Posterior cingulate gyrus (tissue), 11 donors: Measurements from ENCODE around the gene PRICKLE3.

Experiments
- DNase-seq, 10 donors: peaks; one replicate each; pipeline versions ENCODE4 v3.0.0 to v3.0.0-alpha.2; 2020 to 2021; ENCODE audit warnings: mixed read lengths in 3 of 10
- intact Hi-C: fragments of 100-400 bp; cut with DNase I; formaldehyde crosslinking; loops from one replicate; pipeline ENCODE4 v1.15.1; 2023

The PRICKLE3 gene

GRCh38 chrX:49186125-49187027 lies at the start of gene PRICKLE3:
TSS of gene PRICKLE3 (minus strand) at chrX:49186373. CDS start at chrX:49186297, 76 bp downstream.
- intact Hi-C loops = no loop called here
- peak in 6 of 10 donors; percentile 52 to 89 (median 71) for DNase-seq

- intact Hi-C loops = no loop called here
Measured at GRCh38 chrX:49233887-49234555, 47.8 kb upstream of the PRICKLE3 start.

GRCh38 chrX:49233176-49233575 lies 47.0 kb upstream of the PRICKLE3 start, which contains the start of gene CACNA1F:
TSS of gene CACNA1F (minus strand) at chrX:49233340. CDS start at chrX:49233309, 31 bp downstream.
- intact Hi-C loops = no loop called here
- DNase-seq = no peak

More at GRCh38 chrX:49233887-49234555, 47.8 kb upstream of the PRICKLE3 start:
- peak in 1 of 10 donors; percentile 61 for DNase-seq

- intact Hi-C loops = no loop called here
- no peak for DNase-seq
Measured at GRCh38 chrX:49232525-49232924, 46.4 kb upstream of the PRICKLE3 start.

GRCh38 chrX:49231333-49232000 lies 45.3 kb upstream of the PRICKLE3 start:
- peak in 1 of 10 donors; percentile 55 for DNase-seq
- intact Hi-C loops = no loop called here

- intact Hi-C loops = no loop called here
- peak in 3 of 10 donors; percentile 8 to 61 (median 15) for DNase-seq
Measured at GRCh38 chrX:49230500-49231232, 44.5 kb upstream of the PRICKLE3 start.

- intact Hi-C loops = no loop called here
- DNase-seq = peak in 1 of 10 donors; percentile 61
Measured at GRCh38 chrX:49228185-49228584, 42.0 kb upstream of the PRICKLE3 start.

GRCh38 chrX:49227726-49228125 lies 41.6 kb upstream of the PRICKLE3 start:
- intact Hi-C loops = no loop called here
- no peak for DNase-seq

GRCh38 chrX:49226946-49227345 lies 40.8 kb upstream of the PRICKLE3 start:
- intact Hi-C loops = no loop called here
- DNase-seq = peak in 1 of 10 donors; percentile 73

- peak in 1 of 10 donors; percentile 64 for DNase-seq
- intact Hi-C loops = no loop called here
Measured at GRCh38 chrX:49225858-49226257, 39.7 kb upstream of the PRICKLE3 start.

GRCh38 chrX:49221868-49222267 lies 35.7 kb upstream of the PRICKLE3 start:
- intact Hi-C loops = no loop called here
- DNase-seq = no peak

GRCh38 chrX:49220100-49220499 lies 33.9 kb upstream of the PRICKLE3 start:
- intact Hi-C loops = no loop called here
- DNase-seq = no peak

- intact Hi-C loops = no loop called here
- peak in 1 of 10 donors; percentile 38 for DNase-seq
Measured at GRCh38 chrX:49214996-49215526, 28.9 kb upstream of the PRICKLE3 start.

GRCh38 chrX:49214416-49214815 lies 28.2 kb upstream of the PRICKLE3 start:
- intact Hi-C loops = no loop called here
- no peak for DNase-seq

- intact Hi-C loops = no loop called here
Measured at GRCh38 chrX:49212861-49213260, 26.7 kb upstream of the PRICKLE3 start.

GRCh38 chrX:49212209-49212608 lies 26.0 kb upstream of the PRICKLE3 start:
- no peak for DNase-seq
- intact Hi-C loops = no loop called here

More at GRCh38 chrX:49212861-49213260, 26.7 kb upstream of the PRICKLE3 start:
- DNase-seq = no peak

GRCh38 chrX:49211074-49211473 lies 24.9 kb upstream of the PRICKLE3 start:
- intact Hi-C loops = no loop called here
- DNase-seq = peak in 1 of 10 donors; percentile 70

- DNase-seq = peak in 1 of 10 donors; percentile 52
- intact Hi-C loops = no loop called here
Measured at GRCh38 chrX:49210406-49210805, 24.2 kb upstream of the PRICKLE3 start.

GRCh38 chrX:49209434-49210251 lies 23.5 kb upstream of the PRICKLE3 start:
- DNase-seq = peak in 6 of 10 donors; percentile 40 to 90 (median 44)
- intact Hi-C loops = no loop called here
